K562 (cell line): ENCODE data around the gene ABR. TPM values are rescaled to one million over a fixed set of nuclear protein-coding genes. Genes with fewer than 3 reads are reported as not detected.

Experiments used
- ADNP ChIP-seq: fragments of 200-800 bp; sonication (Bioruptor generic); IDR thresholded peaks from 2 replicates; pipeline ENCODE4 v1.6.1; 2016; ENCODE audit warnings: missing genetic modification characterization, missing compliant biosample characterization
- BCLAF1 ChIP-seq, 2 experiments: fragments of 450-650 bp in 1 of 2; IDR thresholded peaks; 2 replicates each; pipeline ENCODE4 v1.6.1; 2011 to 2017; ENCODE audit warnings: low read depth in 2 of 2, antibody characterized with exemption in 1 of 2, borderline replicate concordance in 1 of 2, low read length in 1 of 2, mild to moderate bottlenecking in 1 of 2, mixed read lengths in 1 of 2; ENCODE audit not compliant: control insufficient read depth in 1 of 2
- BCOR ChIP-seq: fragments of 450-650 bp; IDR thresholded peaks from 2 replicates; pipeline ENCODE4 v1.6.1; 2016
- DPF2 ChIP-seq: fragments of 450-650 bp; IDR thresholded peaks from 2 replicates; pipeline ENCODE4 v1.6.1; 2016
- ELF4 ChIP-seq: fragments of 450-650 bp; formaldehyde crosslinking; IDR thresholded peaks from 2 replicates; pipeline ENCODE4 v1.4.0; 2022; ENCODE audit warnings: missing genetic modification characterization
- HCFC1 ChIP-seq: IDR thresholded peaks from 2 replicates; pipeline ENCODE4 v1.6.1; 2012; ENCODE audit warnings: low read depth, low read length, improper control_type of control experiment
- POLR2B ChIP-seq: fragments of 450-650 bp; IDR thresholded peaks from 2 replicates; pipeline ENCODE4 v1.6.1; 2018; ENCODE audit warnings: low read depth; ENCODE audit not compliant: partially characterized antibody
- RBM25 ChIP-seq: fragments of 200-400 bp; formaldehyde crosslinking; IDR thresholded peaks from 2 replicates; pipeline ENCODE4 v1.6.1; 2018; ENCODE audit warnings: low read length, low read depth, moderate library complexity; ENCODE audit not compliant: severe bottlenecking
- SFPQ ChIP-seq: fragments of 200-400 bp; formaldehyde crosslinking; IDR thresholded peaks from 2 replicates; pipeline ENCODE4 v1.6.1; 2017; ENCODE audit warnings: mild to moderate bottlenecking, low read depth, low read length, moderate library complexity
- TAF7 ChIP-seq: fragments of 450-650 bp; IDR thresholded peaks from 2 replicates; pipeline ENCODE4 v1.6.1; 2016; ENCODE audit warnings: missing genetic modification characterization, missing compliant biosample characterization
- ZNF354B ChIP-seq: fragments of 250-450 bp; sonication (Bioruptor Pico); IDR thresholded peaks from 2 replicates; pipeline ENCODE4 v1.4.0; 2020
- ZNF717 ChIP-seq: fragments of 250-450 bp; sonication (Bioruptor Pico); IDR thresholded peaks from 2 replicates; pipeline ENCODE4 v1.5.0; 2021
- polyA plus RNA-seq, 8 experiments: library from polyadenylated mRNA; depleted of rRNA in 4 of 8; stranded (reverse) in 5 of 8; unstranded in 3 of 8; fragments of >200 nt; fragmentation: Nextera tagmentation in 2 of 8; fragmentation: Illumina TruSeq in 1 of 8; extraction: Ambion mirVana in 2 of 8; extraction: Trizol in 1 of 8; gene quantifications; 2 replicates each; pipeline versions ENCODE4 v1.2.1 to v1.2.3, GENCODE V29; 2011 to 2014; ENCODE audit warnings: inconsistent platforms in 1 of 8, missing spikeins in 1 of 8
- total RNA-seq, 7 experiments: library from RNA; depleted of rRNA in 6 of 7; stranded (reverse); fragments of >200 nt in 6 of 7; fragmentation: Illumina TruSeq in 2 of 7; extraction: Trizol in 2 of 7; gene quantifications; 2 replicates each; pipeline versions ENCODE4 v1.2.1 to v1.2.3, GENCODE V29; 2011 to 2021; ENCODE audit warnings: low replicate concordance in 1 of 7
- TF ChIP-seq, protein P1 (sequence below), 2 experiments: fragments of 450-650 bp; IDR thresholded peaks; 2 replicates each; pipeline ENCODE4 v1.6.1; 2016; ENCODE audit warnings: mild to moderate bottlenecking in 2 of 2, borderline replicate concordance in 1 of 2, low read depth in 1 of 2, moderate library complexity in 1 of 2
- TF ChIP-seq, protein P2 (sequence below), 2 experiments: fragments of 250-450 bp in 1 of 2; fragments of 450-650 bp in 1 of 2; sonication (Bioruptor Pico) in 1 of 2; IDR thresholded peaks; 2 replicates each; pipeline versions ENCODE4 v1.6.1 to v1.8.0; 2016 to 2021; ENCODE audit warnings: mild to moderate bottlenecking in 2 of 2, moderate library complexity in 2 of 2, missing compliant biosample characterization in 1 of 2, missing genetic modification characterization in 1 of 2

The ABR gene
- total and polyA plus RNA-seq, 9 of the 15 experiments (the other 6 are each of a cell fraction or from before 2014, with no cell fraction given), result 0.07 to 1.6 (median 0.37) TPM; not detected in 1

GRCh38 chr17:1055231-1055630, 124.5 kb downstream of the ABR start (continued):
- TF ChIP-seq, protein P1, sequence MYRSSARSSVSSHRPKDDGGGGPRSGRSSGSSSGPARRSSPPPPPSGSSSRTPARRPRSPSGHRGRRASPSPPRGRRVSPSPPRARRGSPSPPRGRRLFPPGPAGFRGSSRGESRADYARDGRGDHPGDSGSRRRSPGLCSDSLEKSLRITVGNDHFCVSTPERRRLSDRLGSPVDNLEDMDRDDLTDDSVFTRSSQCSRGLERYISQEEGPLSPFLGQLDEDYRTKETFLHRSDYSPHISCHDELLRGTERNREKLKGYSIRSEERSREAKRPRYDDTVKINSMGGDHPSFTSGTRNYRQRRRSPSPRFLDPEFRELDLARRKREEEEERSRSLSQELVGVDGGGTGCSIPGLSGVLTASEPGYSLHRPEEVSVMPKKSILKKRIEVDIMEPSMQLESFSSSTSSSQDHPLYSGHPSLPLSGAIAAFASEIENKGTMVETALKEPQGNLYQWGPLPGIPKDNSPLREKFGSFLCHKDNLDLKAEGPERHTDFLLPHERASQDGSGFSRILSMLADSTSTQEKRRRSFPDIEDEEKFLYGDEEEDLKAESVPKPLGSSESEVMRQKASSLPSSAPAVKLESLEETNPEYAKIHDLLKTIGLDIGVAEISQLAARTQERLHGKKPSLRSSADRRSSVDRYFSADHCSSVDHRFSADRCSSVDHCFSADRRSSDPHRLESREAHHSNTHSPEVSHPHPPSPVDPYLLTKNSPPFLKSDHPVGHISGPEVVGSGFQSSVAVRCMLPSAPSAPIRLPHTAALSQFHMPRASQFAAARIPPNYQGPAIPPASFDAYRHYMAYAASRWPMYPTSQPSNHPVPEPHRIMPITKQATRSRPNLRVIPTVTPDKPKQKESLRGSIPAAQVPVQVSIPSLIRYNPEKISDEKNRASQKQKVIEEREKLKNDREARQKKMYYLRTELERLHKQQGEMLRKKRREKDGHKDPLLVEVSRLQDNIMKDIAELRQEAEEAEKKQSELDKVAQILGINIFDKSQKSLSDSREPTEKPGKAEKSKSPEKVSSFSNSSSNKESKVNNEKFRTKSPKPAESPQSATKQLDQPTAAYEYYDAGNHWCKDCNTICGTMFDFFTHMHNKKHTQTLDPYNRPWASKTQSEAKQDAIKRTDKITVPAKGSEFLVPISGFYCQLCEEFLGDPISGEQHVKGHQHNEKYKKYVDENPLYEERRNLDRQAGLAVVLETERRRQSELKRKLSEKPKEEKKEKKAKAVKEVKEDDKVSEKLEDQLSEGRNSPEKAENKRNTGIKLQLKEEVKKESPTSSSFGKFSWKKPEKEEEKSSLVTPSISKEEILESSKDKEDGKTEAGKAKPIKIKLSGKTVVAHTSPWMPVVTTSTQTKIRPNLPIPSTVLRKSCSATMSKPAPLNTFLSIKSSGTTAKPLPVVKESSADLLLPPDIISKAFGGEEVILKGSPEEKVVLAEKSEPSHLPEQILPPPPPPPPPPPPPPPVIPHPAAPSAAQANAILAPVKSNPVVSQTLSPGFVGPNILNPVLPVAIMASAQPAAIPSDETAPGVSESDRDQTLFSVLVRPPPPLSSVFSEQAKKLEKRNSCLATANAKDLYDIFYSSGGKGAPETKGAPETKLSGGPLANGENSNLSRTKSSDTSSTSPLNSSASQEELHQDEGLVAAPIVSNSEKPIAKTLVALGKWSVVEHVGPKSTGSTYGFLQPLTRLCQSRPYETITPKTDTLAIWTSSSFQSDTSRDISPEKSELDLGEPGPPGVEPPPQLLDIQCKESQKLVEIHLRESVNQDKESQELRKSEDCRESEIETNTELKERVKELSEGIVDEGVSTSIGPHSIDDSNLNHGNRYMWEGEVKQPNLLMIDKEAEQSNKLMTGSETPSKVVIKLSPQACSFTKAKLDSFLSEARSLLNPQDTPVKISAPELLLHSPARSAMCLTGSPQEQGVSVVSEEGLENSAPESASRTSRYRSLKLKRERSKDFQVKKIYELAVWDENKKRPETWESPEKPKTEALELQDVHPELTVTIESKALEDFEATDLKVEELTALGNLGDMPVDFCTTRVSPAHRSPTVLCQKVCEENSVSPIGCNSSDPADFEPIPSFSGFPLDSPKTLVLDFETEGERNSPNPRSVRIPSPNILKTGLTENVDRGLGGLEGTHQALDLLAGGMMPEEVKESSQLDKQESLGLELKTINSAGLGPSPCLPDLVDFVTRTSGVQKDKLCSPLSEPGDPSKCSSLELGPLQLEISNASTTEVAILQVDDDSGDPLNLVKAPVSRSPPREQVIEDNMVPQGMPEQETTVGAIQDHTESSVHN (IDR thresholded peaks at IDR 0.05; ENCODE audit: borderline replicate concordance in 1 of 2, low read depth in 1 of 2), result no peak
- TF ChIP-seq ADNP (tag), result 0 out of 2 replicates have a peak, but pooled peaks have one; percentile 22
- no peak for TF ChIP-seq POLR2B
- TF ChIP-seq TAF7 (tag), result no peak
- TF ChIP-seq, protein P2, sequence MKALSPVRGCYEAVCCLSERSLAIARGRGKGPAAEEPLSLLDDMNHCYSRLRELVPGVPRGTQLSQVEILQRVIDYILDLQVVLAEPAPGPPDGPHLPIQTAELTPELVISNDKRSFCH (CRISPR knock-in tag; IDR thresholded peaks at IDR 0.05), result no peak
- TF ChIP-seq, protein P2 (tag; IDR thresholded peaks at IDR 0.05), result no peak
- no peak for TF ChIP-seq DPF2
- TF ChIP-seq ZNF354B (CRISPR knock-in tag), result no peak
- no peak for TF ChIP-seq HCFC1
- no peak for TF ChIP-seq SFPQ
- TF ChIP-seq BCLAF1 (IDR thresholded peaks at IDR 0.05; ENCODE audit: borderline replicate concordance in 1 of 2, control insufficient read depth in 1 of 2, low read depth in 2 of 2, low read length in 1 of 2), result no peak
- TF ChIP-seq ZNF717 (CRISPR knock-in tag), result no peak
- TF ChIP-seq ELF4, result no peak
- TF ChIP-seq RBM25, result peak; percentile 89
- peak; percentile 67 for TF ChIP-seq BCOR
